MV-4-11 (cell line): ENCODE measurements around the gene JMJD6.
"Not testable (repeated sequence)": the region's sequence is repeated elsewhere in the genome, so short reads cannot be mapped to it uniquely, and the experiment has no call there.

Experiments
- DNase-seq: peaks from one replicate; lab custom pipeline; 2025; lab: John Stamatoyannopoulos, UW

The JMJD6 gene

DNA sequence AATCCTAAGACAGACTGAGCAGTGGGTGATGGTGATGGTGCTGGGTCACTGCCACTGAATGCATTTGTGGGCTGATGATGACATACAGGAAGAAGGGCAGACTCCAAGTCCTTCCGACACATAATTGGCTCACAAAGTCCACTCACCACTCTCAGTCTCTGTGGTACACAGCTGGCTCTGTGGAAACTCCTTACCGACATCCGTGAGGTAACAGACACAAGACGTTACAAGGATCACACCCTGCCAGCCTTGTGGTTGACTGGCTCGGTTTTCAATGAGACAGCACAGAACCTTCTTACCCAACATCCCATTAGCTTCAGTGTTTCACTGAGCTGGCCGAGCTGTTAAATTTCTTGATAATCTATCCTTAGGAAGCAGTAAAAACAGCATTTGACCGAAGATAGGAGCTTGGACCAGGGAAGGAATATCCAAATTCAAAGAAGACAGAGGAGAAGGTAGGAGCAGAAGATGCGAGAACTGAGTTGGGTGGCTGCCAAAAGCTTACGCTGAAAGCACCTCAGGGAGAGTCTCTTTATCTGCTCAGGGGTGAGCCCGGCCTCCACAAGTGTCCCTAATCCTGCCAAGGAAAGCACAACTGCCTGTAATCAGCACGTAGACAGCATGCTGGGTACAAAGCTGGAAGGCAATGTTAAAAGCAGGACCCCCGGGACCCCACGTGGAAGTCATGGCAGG, 10.1 kb downstream of the JMJD6 start:
- peak; percentile 99 for DNase-seq

- no peak for DNase-seq
These were observed 10.9 kb downstream of the JMJD6 start for GRCh38 chr17:76715496-76715830.

GRCh38 chr17:76714822-76715495, 11.4 kb downstream of the JMJD6 start:
- DNase-seq = peak; percentile 44

DNA sequence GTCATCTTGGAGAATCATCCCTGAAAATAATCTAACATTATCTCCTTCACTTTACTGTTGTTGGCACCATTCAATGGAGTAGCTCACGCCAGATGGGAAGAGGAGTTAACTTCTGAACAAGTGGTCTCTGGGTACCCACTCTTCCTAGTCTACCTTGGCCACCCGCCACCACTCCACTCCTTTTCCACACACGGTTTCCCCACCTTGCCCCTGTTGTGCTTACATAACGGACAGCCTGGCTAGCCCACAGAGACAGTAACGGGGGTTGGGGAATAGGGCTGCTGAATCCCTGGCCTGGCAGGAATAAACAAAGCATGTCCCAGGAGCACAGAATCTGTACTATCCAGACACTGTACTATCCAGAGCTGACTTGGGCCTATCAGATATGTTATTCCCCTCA, 12.1 kb downstream of the JMJD6 start:
- no peak for DNase-seq

DNA sequence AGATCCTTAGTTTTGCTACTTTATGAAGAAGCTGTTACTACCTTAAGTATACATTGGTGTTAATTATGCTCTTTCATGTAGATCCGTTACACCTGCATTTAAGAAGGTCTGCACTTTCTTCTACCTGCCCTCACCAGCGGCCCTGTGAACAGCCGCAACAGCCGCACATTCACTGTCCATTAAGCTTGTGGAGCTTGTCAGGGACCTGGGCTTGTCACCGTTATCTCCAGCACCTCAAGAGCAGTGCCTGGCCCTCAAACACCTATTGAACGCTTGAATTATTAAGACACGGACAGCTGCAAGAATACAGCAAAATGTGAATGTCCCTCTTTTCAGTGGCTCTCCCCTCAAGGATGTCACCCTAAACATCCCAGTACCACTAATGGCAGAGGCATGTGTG, 12.6 kb downstream of the JMJD6 start:
- no peak for DNase-seq

- DNase-seq = not testable (repeated sequence)
These were observed 14.1 kb downstream of the JMJD6 start for GRCh38 chr17:76712321-76712720.

DNA sequence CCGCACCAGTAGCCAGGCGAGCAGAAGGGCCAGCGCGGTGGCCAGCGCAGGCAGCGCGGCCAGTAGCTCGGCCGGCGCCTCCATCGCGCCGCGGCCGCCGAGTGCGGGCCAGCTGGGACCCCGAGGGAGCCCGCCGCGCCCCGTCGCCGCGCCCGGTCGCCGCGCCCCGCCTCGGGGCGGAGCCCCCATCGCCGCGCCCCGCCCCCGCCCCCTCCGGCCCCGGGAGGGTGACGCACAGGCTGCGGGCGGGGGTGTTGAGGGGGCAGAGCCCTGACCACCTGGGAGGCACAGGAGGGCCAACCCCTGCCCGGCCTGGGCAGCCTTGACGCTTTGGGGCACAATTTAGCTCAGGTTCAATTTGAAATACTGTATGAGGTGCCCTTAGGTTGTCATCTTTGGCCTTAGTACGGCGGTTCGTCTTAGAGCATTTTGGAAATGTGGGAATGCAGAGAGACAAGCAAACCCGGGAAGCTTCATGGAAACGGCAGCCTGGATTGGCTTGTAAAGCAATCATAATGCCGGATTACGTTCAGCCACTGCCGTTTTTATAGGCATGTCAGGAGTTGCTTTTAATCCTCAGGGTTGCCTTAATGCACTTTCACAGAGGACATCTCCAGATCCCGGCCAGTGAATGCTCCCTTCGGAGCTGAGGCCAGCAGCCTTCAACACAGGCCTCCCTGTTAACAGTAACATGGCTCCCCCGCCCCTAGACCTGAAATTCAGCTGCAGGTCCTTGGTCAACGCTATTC, 15.4 kb downstream of the JMJD6 start, which contains the start of gene MXRA7:
Gene MXRA7, minus strand, starts transcription at position 103 of the 749 bp plus-strand sequence. Its CDS starts 19 bp downstream, at position 84.
- peak; percentile 14 for DNase-seq

- DNase-seq = not testable (repeated sequence)
These were observed 16.2 kb downstream of the JMJD6 start for GRCh38 chr17:76709951-76710862.

GRCh38 chr17:76709077-76709950, 17.1 kb downstream of the JMJD6 start:
- no peak for DNase-seq

- DNase-seq = no peak
These were observed 18.2 kb downstream of the JMJD6 start for GRCh38 chr17:76707985-76708807.

DNA sequence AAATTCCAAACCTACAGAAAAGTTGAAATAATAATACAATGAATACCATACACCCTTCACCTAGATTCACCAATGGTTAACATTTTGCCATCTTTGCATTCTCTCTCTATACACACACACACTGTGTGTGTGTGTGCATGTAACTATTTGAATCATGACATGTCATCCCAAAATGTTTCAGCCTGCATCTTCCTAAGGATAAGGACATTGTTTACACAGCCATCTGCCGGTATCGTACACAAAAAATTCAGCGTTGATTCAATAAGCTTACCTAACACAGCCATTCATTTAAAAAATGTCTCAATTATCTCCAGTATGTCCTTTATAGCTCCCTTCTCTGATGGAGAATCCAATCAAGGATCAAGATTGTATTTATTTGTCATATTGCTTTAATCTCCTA, 19.6 kb downstream of the JMJD6 start:
- no peak for DNase-seq

GRCh38 chr17:76704805-76705204, 21.6 kb downstream of the JMJD6 start:
- DNase-seq = no peak

GRCh38 chr17:76702941-76703637, 23.3 kb downstream of the JMJD6 start:
- DNase-seq = no peak

DNA sequence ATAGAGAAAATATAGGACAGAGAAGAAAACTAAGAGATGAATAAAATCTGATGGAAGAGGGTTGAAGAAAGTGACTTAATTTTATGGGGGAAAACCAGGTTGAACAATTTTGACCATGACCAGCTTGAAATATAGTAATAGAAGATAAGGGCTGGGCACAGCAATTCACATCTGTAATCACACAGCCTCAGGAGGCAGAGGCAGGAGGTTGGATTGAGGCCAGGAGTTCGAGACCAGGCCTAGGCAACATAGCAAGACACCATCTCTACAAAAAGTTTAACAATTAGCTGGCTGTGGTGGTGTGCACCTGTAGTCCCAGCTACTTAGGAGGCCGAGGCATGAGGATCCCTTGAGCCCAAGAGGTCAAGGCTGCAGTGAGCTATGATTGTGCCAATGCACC, 24.3 kb downstream of the JMJD6 start:
- DNase-seq = no peak

DNA sequence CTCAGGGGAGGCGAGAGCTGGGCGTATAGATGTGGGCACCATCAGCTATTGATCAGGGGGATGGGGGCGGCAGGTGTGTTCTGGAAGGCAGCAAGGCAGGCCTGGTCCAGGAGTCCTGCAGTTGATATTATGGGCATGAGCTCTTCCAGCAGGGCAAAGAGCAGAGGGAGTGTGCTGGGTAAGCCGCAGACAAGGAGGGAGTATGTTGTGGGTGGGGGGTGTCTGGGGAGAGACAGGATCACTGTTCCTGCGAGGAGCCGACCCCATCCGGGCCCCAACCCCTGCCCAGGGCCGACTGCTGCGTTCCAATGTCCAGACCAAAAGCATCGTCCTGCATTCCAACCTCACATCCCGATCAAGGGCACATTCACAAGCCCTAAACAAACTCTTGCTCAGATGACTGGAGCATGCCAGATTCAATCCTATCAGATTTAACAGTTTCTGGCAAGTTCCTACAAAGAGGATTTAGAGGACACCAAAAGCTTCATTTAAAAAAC, 24.9 kb downstream of the JMJD6 start:
- no peak for DNase-seq

DNA sequence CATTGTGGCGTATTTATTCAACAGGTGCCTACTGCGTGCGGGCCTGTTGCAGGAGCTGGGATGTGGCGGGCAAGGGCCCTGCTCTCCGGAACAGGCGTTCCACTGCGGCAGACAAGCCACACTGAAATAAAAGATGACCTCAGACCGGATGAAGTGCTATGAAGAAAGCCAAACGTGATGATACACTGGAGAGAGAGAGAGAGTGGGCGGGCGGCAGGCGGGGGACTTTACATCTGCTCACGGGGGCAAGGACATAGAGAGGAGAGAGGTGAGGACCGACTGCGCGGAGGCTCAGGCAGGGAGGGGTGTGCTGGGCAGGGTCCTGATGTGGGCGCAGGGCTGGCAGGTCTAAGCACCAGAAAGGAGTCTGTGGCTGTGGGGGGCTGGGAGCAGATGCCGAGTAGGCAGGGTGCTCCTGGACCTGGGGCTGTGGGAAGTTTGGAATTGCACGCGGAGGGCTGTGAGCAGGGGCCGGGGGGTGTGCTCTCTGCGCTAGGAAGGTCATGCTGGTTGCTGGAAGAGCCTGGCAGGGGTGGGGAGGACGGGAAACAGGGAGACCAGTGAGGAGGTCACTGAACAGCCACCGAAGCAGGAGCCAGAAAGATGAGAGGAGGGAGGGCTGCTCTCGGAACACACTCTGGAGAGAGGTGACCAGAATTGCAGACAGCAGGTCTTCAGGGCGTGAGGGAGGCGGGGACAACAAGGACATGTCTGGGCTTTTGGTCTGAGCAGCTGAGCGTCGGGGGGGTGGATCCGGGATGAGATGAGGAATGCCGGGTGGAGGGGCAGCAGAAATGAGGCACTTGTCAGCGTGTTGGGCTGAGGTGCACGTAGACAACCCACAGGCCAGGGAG, 25.6 kb downstream of the JMJD6 start:
- peak; percentile 42 for DNase-seq

DNA sequence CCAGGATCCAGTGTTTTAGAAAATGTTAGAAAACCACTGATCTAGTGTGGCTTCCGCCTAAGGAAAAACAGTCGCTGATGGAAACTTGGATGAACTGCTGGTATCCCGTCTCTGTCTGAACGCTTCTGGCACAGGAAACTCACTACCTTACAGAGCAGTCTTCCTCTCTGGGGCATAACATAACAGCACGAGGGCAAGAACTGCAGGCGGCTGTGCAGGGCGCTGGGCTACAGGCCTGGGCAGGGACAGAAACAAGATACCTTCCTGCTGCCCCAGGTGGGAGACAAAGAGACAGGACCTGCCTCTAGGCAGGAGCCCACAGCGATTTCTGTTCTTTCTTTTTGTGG, 26.2 kb downstream of the JMJD6 start:
- no peak for DNase-seq

DNA sequence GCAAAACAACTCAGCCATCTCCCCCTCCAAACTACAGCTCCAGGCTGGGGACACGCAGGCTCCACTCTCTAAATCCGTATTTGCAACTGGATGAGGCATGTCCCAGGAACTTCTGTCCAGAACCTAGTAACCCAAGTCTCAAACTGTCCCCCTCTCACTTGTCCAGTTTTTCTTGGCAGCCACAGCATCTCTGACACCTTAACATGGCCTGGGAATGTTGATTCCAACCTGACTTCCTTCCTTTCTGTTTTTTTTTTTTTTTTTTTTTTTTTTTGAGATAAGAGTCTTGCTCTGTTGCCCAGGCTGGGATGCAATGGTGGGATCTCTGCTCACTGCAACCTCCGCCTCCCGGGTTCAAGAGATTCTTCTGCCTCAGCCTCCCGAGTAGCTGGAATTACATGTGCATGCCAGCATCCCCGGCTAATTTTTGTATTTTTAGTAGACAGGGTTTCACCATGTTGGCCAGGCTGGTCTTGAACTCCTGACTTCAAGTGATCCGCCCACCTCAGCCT, 27.9 kb downstream of the JMJD6 start:
- DNase-seq = not testable (repeated sequence)
